NOMO-1 treated with dmso at 0.1 percent for 144 hours (cell line): ENCODE results near the gene ZCCHC7.

Experiments
- DNase-seq: peaks from one replicate; lab custom pipeline; 2025; ENCODE audit not compliant: unreplicated experiment; lab: John Stamatoyannopoulos, UW

The ZCCHC7 gene

GRCh38 chr9:37364751-37365360 is 244.5 kb downstream of the ZCCHC7 start:
- DNase-seq = no peak

- DNase-seq = no peak
These were observed 249.3 kb downstream of the ZCCHC7 start for GRCh38 chr9:37369671-37370070.

- DNase-seq = no peak
These were observed 249.9 kb downstream of the ZCCHC7 start for GRCh38 chr9:37370282-37370681.

- no peak for DNase-seq
These were observed 250.7 kb downstream of the ZCCHC7 start for GRCh38 chr9:37370968-37371563.

- no peak for DNase-seq
These were observed 251.4 kb downstream of the ZCCHC7 start for GRCh38 chr9:37371565-37372464.

- no peak for DNase-seq
These were observed 252.5 kb downstream of the ZCCHC7 start for GRCh38 chr9:37372839-37373238.

GRCh38 chr9:37373621-37374020 is 253.2 kb downstream of the ZCCHC7 start:
- DNase-seq = no peak

- no peak for DNase-seq
These were observed 254.5 kb downstream of the ZCCHC7 start for GRCh38 chr9:37374892-37375291.

GRCh38 chr9:37377688-37378612 is 257.6 kb downstream of the ZCCHC7 start:
- no peak for DNase-seq

- no peak for DNase-seq
These were observed 258.2 kb downstream of the ZCCHC7 start for GRCh38 chr9:37378613-37379004.

- no peak for DNase-seq
These were observed 259.5 kb downstream of the ZCCHC7 start for GRCh38 chr9:37379835-37380234.

- no peak for DNase-seq
These were observed 260.2 kb downstream of the ZCCHC7 start for GRCh38 chr9:37380570-37380969.

- DNase-seq = no peak
These were observed 260.8 kb downstream of the ZCCHC7 start for GRCh38 chr9:37381094-37381741.

- no peak for DNase-seq
These were observed 262.0 kb downstream of the ZCCHC7 start for GRCh38 chr9:37382161-37382981.

- DNase-seq = no peak
These were observed 262.6 kb downstream of the ZCCHC7 start for GRCh38 chr9:37382982-37383357.

- DNase-seq = no peak
These were observed 263.0 kb downstream of the ZCCHC7 start for GRCh38 chr9:37383393-37383792.

- no peak for DNase-seq
These were observed 263.7 kb downstream of the ZCCHC7 start for GRCh38 chr9:37383876-37384746.

GRCh38 chr9:37385286-37385685 is 264.9 kb downstream of the ZCCHC7 start:
- no peak for DNase-seq

GRCh38 chr9:37386988-37387387 is 266.6 kb downstream of the ZCCHC7 start:
- no peak for DNase-seq
